A549 (cell line): ENCODE data around the gene BASP1. TPM values are rescaled to one million over a fixed set of nuclear protein-coding genes. Genes with fewer than 3 reads are reported as not detected.
A peak's percentile ranks its signal among the peaks of the same experiment; 100 is the strongest.

Experiments
- ATAC-seq, 2 experiments: fragments of 200-7000 bp in 1 of 2; fragments of >200 bp in 1 of 2; cut with Nextera tagmentation in 1 of 2; cut with Tn5 transposase in 1 of 2; 3 replicates each; pipeline versions ENCODE4 v1.8.0 to v1.9.1; 2018 to 2020; ENCODE audit warnings: mild to moderate bottlenecking in 1 of 2, moderate library complexity in 1 of 2
- CTCF ChIA-PET: fragments of 300-600 bp; sonication (Branson Sonifier 250); formaldehyde crosslinking; extraction: SDS; loops from one replicate; lab custom pipeline; 2021; ENCODE audit warnings: antibody characterized with exemption, inconsistent platforms; lab: Yijun Ruan, JAX
- POLR2A ChIA-PET: fragments of 350-600 bp; formaldehyde crosslinking; extraction: SDS; loops from one replicate; lab custom pipeline; 2021; ENCODE audit warnings: antibody characterized with exemption, inconsistent platforms; lab: Yijun Ruan, JAX
- DNase-seq, 2 experiments: peaks; one replicate each; pipeline versions ENCODE4 v3.0.0 to v3.0.0-alpha.2; 2011 to 2016; ENCODE audit warnings: low read depth in 1 of 2, low spot score in 1 of 2
- FAIRE-seq: peaks from 2 replicates; lab custom pipeline; 2011; peaks lifted over from hg19 to GRCh38; lab: Jason Lieb, UNC
- H3K27ac ChIP-seq, 2 experiments: fragments of >200 bp; sonication (Bioruptor Twin); formaldehyde crosslinking; 3 replicates each; pipeline ENCODE4 v1.5.1; 2016 to 2017
- H3K4me1 ChIP-seq: fragments of >200 bp; sonication (Bioruptor Twin); formaldehyde crosslinking; 3 replicates; pipeline ENCODE4 v1.6.1; 2016
- H3K4me2 ChIP-seq: fragments of >200 bp; sonication (Bioruptor Twin); formaldehyde crosslinking; 3 replicates; pipeline ENCODE4 v1.6.1; 2016
- H3K4me3 ChIP-seq: fragments of >200 bp; sonication (Bioruptor Twin); formaldehyde crosslinking; 3 replicates; pipeline ENCODE4 v1.5.1; 2016
- H3K9me3 ChIP-seq: fragments of >200 bp; sonication (Bioruptor Twin); formaldehyde crosslinking; 3 replicates; pipeline ENCODE4 v1.6.1; 2016
- ATOH8 ChIP-seq: fragments of 250-450 bp; sonication (Bioruptor Pico); IDR thresholded peaks from 2 replicates; pipeline ENCODE4 v1.5.0; 2020; ENCODE audit warnings: low read depth, mild to moderate bottlenecking, moderate library complexity
- BCL3 ChIP-seq: fragments of >200 bp; sonication (Bioruptor Twin); formaldehyde crosslinking; IDR thresholded peaks from 3 replicates; pipeline ENCODE4 v1.6.1; 2016
- CEBPB ChIP-seq, 2 experiments: fragments of >200 bp in 1 of 2; sonication (Bioruptor Twin) in 1 of 2; formaldehyde crosslinking in 1 of 2; IDR thresholded peaks; 2 replicates each; pipeline ENCODE4 v1.6.1; 2012 to 2016
- CHD4 ChIP-seq: fragments of 200-600 bp; sonication (generic); IDR thresholded peaks from 2 replicates; pipeline ENCODE4 v1.6.1; 2016; ENCODE audit warnings: antibody characterized with exemption, mild to moderate bottlenecking, borderline replicate concordance
- EHF ChIP-seq: fragments of 250-450 bp; sonication (Bioruptor Pico); IDR thresholded peaks from 2 replicates; pipeline ENCODE4 v1.5.0; 2020; ENCODE audit warnings: mild to moderate bottlenecking
- EHMT2 ChIP-seq: fragments of 200-600 bp; sonication (generic); IDR thresholded peaks from 2 replicates; pipeline ENCODE4 v1.6.1; 2016; ENCODE audit warnings: antibody characterized with exemption, low read depth, mild to moderate bottlenecking, moderate library complexity
- ELK1 ChIP-seq: fragments of 150-350 bp; IDR thresholded peaks from 2 replicates; pipeline ENCODE4 v1.6.1; 2014; ENCODE audit warnings: low read depth, mild to moderate bottlenecking, low read length
- HMGXB4 ChIP-seq: fragments of 250-450 bp; sonication (Bioruptor Pico); IDR thresholded peaks from 2 replicates; pipeline ENCODE4 v1.5.0; 2021; ENCODE audit warnings: mild to moderate bottlenecking, moderate library complexity, borderline replicate concordance
- KDM1A ChIP-seq: fragments of 200-600 bp; sonication (generic); IDR thresholded peaks from 2 replicates; pipeline ENCODE4 v1.6.1; 2016; ENCODE audit warnings: low read depth, mild to moderate bottlenecking
- KDM5A ChIP-seq: fragments of 200-600 bp; sonication (generic); IDR thresholded peaks from 2 replicates; pipeline ENCODE4 v1.6.1; 2016; ENCODE audit warnings: antibody characterized with exemption, mild to moderate bottlenecking
- MAFK ChIP-seq: fragments of 450-650 bp; IDR thresholded peaks from 2 replicates; pipeline ENCODE4 v1.6.1; 2014; ENCODE audit not compliant: partially characterized antibody
- MAX ChIP-seq: IDR thresholded peaks from 2 replicates; pipeline ENCODE4 v1.6.1; 2012
- MYC ChIP-seq: IDR thresholded peaks from 2 replicates; pipeline ENCODE4 v1.6.1; 2012; ENCODE audit warnings: mild to moderate bottlenecking, inconsistent platforms, low read length, improper control_type of control experiment, borderline replicate concordance
- NPAS2 ChIP-seq: fragments of 250-450 bp; sonication (Bioruptor Pico); IDR thresholded peaks from 2 replicates; pipeline ENCODE4 v1.8.0; 2022; ENCODE audit warnings: mild to moderate bottlenecking, moderate library complexity, borderline replicate concordance
- SREBF2 ChIP-seq: fragments of 450-650 bp; IDR thresholded peaks from 2 replicates; pipeline ENCODE4 v1.6.1; 2014; ENCODE audit warnings: mild to moderate bottlenecking, moderate library complexity
- ZSCAN20 ChIP-seq: fragments of 250-450 bp; sonication (Bioruptor Pico); IDR thresholded peaks from 2 replicates; pipeline ENCODE4 v1.8.0; 2022; ENCODE audit warnings: mild to moderate bottlenecking, moderate library complexity
- WGBS: methylation state at CpG from one replicate; pipeline ENCODE4 v1.1.6; 2017; ENCODE audit errors: missing lambda C conversion rate; 5-methylcytosine and 5-hydroxymethylcytosine counted together
- polyA plus RNA-seq, 4 experiments: library from polyadenylated mRNA; depleted of rRNA in 3 of 4; stranded (reverse); fragments of >200 nt; fragmentation: RNase III in 1 of 4; extraction: RNeasy Plus Mini Kit Qiagen cat#74134 plus additional on column Dnase treatment in 1 of 4; gene quantifications; 2 replicates in 3 of 4; 3 replicates in 1 of 4; pipeline ENCODE4 v1.2.3, GENCODE V29; 2011 to 2017

Gene BASP1
- polyA plus RNA-seq, 2 of the 4 experiments (the other 2 are of a cell fraction) = 391 to 454 TPM

GRCh38 chr5:17227868-17228267 lies 10.4 kb downstream of the BASP1 start:
- ATAC-seq = no peak
- ChIA-PET CTCF (interaction anchor here (1.4 to 1.6 kb wide), 3 partner anchors 12 to 41 kb away, joined by 3 to 5 read pairs (median 4); no protein-coding TSS in a partner anchor), POLR2A (no interaction called here)
- DNase-seq = no peak
- Histone ChIP-seq H3K4me3 (no peak overlapping the region), H3K4me2 (peak overlapping the region; percentile 31; the same call in 2 of the 3 replicates), H3K27ac (peak overlapping the region in 1 of 2 experiments; percentile 2; a peak in 1 of 6 replicates), H3K9me3 (no peaks in the 10 kb centered on the region), H3K4me1 (peaks cover 97% of the 10 kb centered on the region)
- no peak for TF ChIP-seq BCL3
- TF ChIP-seq MAFK = no peak
- FAIRE-seq = no peak
- WGBS = 97% methylated on average over 1 of the region's 1 CpG

- Histone ChIP-seq H3K9me3 (no peaks in the 10 kb centered on the region), H3K4me3 (no peak overlapping the region), H3K4me2 (peak overlapping the region; percentile 31; the same call in 2 of the 3 replicates), H3K4me1 (peaks cover 97% of the 10 kb centered on the region), H3K27ac (peak overlapping the region in 1 of 2 experiments; percentile 49; a peak in 2 of 6 replicates)
- no peak for TF ChIP-seq ELK1
- no peak for TF ChIP-seq NPAS2 (CRISPR knock-in tag)
- TF ChIP-seq MAX = no peak
- no peak for TF ChIP-seq CHD4
- TF ChIP-seq ATOH8 (CRISPR knock-in tag) = no peak
- no peak for TF ChIP-seq HMGXB4 (CRISPR knock-in tag)
- no peak for TF ChIP-seq KDM1A
- no peak for TF ChIP-seq SREBF2
- TF ChIP-seq ZSCAN20 (CRISPR knock-in tag) = no peak
- no peak for TF ChIP-seq EHMT2
- no peak for TF ChIP-seq BCL3
- no peak for TF ChIP-seq MYC
- no peak for TF ChIP-seq EHF
- TF ChIP-seq CEBPB (IDR thresholded peaks at IDR 0.05) = no peak
- TF ChIP-seq KDM5A = no peak
- ATAC-seq (no peak), DNase-seq (no peak), FAIRE-seq (no peak)
- CTCF ChIA-PET = interaction anchor here (1.4 kb wide), 1 partner anchor 40 kb away, joined by 4 read pairs; no protein-coding TSS in a partner anchor
- 87% methylated on average over 3 of the region's 3 CpGs for WGBS
- POLR2A ChIA-PET = no interaction called here
Observed at GRCh38 chr5:17228821-17229291, 11.4 kb downstream of the BASP1 start.
